ENCODE measurements around the gene RAPH1.

DNA sequence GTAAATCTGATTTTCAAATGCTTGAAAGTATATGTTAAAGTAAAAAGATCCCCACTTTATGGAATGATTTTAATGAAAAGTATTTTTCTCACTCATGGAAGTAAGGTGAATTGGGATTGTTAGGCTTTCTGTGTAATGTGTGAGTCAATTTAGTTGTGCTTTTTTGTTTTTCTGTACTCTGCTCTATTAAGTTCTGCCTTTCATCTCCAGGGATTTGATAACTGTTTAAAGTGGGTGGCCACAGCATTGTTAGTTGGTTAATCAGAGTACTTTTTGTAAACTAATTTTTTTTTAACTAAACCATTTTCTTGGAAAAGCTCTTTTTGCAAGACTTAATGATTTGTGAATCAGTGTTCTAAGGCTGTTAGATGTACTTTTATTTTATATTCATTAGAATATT lies 130.1 kb downstream of the RAPH1 start:
- no peak for TF ChIP-seq POLR2A (IDR thresholded peaks at IDR 0.05)
- TF ChIP-seq, protein P1, sequence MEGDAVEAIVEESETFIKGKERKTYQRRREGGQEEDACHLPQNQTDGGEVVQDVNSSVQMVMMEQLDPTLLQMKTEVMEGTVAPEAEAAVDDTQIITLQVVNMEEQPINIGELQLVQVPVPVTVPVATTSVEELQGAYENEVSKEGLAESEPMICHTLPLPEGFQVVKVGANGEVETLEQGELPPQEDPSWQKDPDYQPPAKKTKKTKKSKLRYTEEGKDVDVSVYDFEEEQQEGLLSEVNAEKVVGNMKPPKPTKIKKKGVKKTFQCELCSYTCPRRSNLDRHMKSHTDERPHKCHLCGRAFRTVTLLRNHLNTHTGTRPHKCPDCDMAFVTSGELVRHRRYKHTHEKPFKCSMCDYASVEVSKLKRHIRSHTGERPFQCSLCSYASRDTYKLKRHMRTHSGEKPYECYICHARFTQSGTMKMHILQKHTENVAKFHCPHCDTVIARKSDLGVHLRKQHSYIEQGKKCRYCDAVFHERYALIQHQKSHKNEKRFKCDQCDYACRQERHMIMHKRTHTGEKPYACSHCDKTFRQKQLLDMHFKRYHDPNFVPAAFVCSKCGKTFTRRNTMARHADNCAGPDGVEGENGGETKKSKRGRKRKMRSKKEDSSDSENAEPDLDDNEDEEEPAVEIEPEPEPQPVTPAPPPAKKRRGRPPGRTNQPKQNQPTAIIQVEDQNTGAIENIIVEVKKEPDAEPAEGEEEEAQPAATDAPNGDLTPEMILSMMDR (IDR thresholded peaks at IDR 0.05), result no peak
- TF ChIP-seq POLR2AphosphoS5 (IDR thresholded peaks at IDR 0.05), result no peak
- TF ChIP-seq EP300 (IDR thresholded peaks at IDR 0.05), result no peak
